ACHN (cell line): Measurements from ENCODE around the gene WDR26.
"Not testable (repeated sequence)": the region's sequence is repeated elsewhere in the genome, so short reads cannot be mapped to it uniquely, and the experiment has no call there.

ENCODE experiments used
- DNase-seq: peaks from one replicate; pipeline ENCODE4 v3.0.0-alpha.2; 2015
- in situ Hi-C: cut with HindIII; loops from 2 replicates; pipeline ENCODE4 v1.10.0; 2017; ENCODE audit warnings: low sequenced_read_pairs, low pct_ligation_motif_present, low pct_unique_long_range_greater_than_20kb

WDR26 gene

DNA sequence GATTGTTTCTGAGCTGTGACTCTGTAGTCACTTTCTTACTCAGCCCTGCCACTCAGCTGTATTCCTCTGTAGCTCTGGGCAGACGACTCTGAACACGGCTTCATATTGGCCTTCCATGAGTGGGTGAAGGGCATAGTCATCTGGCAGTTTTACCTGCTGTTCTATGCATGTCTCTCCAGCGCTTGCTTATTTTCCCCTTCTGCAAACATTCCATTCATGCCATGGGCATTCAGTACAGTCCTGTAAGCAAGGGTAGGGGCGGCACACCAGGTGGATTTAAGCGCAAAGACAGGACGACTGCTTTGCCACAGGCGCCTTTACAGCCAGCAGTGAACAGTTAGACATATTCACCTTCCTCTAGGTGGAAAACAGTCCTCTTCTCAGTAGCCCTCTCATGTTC lies 4.4 kb upstream of the WDR26 start:
- DNase-seq, result no peak
- in situ Hi-C loops, result no loop called here

DNA sequence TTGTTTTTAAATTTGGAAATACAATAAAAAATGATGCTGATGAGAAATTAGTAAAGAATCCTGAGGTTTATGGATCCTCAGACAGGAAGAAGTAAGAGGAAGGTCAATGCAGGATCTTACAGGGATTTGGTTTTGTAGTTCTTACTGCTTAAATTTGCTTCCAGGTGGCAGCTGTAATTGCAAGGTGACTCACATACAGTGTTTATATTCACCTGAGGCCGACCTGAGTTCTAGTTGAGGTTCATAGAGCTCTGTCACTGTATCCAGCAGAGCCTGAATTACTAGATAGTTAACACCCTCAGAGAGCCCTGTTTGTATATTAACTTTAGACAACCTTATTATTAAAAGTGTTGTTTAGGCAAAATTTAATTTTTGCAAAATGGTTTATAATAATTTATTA lies 1.4 kb upstream of the WDR26 start:
- in situ Hi-C loops, result no loop called here
- DNase-seq, result no peak

DNA sequence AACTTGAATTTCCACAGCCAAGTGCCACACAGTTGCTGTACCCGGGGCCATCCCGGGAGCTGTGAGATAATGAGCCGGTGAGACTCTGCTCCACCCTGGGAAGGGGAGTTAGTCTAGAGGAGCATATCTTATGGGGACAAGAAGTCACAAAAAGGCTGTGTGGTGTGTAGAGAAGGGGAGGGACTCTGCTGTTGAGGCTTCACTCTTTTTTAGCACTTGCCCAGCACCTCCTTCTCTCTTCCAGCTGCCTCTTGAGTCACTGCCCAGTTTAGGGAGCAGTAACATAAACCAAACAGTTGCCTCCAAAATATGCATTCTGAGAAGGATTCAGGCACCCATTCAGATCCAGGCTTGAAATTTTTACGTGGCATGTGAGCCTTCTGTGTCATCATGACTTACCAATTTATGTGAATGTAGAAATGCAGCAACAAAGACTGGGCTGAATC lies 744 bp upstream of the WDR26 start:
- in situ Hi-C loops, result no loop called here
- DNase-seq, result peak; percentile 34

DNA sequence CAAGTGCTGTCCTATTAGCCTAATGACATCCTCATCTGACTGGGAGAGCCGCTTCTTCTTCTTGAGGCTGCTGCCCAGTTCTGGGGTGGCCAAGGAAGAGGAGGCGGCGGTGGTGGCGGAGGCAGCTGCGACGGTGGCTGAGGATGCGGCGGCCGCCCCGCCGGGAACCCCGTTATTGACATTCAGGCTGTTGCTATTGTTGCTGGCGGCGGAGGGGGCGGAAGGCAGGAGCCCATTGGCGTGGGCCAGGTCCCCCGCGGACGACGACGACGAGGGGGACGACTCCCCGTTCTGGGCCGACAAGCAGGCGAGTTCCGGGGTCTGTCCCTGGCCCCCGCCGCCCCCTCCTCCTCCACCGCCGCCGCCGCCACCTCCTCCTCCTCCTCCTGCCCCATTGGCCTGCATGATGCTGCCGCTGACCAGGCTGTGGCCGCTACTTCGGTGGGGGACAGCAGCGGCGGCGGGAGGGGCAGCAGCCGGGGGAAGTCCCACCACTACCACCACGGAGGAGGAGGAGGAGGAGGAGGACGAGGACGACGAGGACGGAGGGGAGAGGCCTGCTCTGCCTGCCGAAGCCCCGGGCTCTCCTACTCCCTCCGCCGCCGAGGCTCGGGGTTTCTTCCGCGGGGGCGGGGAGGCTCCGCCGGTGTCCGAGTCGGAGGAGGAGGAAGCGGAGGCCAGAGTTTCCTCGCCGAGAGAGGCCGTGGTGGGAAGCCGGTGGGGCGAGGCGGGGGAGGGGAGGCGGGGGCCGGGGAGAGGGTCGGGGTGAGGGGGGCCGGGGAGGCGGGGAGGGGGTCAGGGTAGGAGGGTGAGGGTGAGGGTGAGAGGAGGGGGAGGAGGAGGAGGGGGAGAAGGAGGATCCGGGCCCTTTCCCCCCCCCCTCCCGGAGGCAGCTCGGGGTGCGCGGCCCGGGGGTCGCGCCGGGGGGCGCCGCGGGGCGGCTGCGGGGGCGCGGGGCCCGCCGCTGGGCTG lies 610 bp downstream of the WDR26 start:
- in situ Hi-C loops, result no loop called here
- peak; percentile 34 for DNase-seq

DNA sequence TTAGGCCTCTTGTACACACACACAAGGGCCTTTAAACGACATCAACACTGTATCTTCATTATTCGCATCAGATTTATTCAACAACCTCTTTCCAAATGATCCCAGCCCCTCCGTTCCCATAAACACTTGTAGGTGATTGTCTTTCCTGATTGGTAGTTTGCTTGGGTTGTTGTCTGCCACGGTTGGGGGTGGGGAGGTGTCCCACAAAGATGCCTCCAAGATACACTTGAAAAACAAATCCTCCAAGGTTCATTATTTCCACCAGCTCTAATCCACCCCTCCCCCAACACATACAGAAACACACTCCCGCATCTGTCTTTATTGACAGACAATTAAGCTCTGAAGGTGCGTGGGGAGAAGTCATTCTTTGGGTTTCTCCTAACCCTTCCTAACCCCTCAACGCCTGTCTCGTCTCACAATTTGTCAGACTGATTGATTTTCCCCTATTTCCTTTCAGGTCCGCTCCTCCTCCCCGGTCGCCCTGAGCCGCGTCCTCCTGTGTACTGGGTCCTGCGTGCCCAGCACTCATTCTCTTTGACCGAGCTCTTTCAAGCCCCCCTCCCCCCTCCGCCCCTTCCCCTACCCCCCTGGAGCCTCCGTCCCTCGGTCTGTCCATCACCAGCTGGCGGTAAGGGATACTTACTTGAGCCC lies 1.4 kb downstream of the WDR26 start:
- DNase-seq, result no peak
- in situ Hi-C loops, result no loop called here

DNA sequence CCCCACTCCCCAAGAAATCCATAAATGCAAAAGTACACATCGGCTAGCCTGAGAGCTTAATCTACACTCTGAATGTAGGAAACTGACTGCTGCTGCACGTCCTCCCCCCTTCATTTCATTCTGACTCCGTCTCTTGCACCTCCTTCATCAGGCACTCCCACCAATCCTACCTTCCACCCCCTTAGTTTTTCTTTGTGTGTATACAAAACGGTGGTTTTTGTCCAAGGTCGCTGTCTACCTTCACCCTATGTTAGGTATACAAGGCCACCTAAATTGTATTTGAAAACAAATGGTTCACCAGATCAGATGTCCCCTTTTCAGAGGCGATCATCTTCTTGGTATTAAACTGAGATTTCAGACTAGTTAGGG lies 1.9 kb downstream of the WDR26 start:
- DNase-seq, result no peak
- in situ Hi-C loops, result no loop called here

DNA sequence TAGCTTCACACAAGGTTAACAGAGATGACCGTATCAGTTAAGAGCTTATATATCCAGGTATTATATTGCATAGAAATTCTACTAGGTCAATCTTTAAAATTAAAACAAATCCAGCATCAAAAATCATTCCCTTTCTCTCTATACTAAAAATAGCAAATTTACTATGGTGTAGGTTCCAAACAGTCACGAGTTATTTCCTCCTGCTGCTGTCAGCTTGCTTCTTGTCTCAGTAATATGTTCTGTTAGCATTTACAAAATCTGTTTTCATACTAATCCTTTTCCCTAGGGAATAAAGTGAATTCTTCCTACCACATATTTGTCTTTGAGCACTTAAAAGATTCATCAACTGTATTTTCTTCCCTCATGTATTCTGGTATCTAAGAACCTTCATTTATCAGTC lies 2.5 kb downstream of the WDR26 start:
- DNase-seq, result no peak
- in situ Hi-C loops, result no loop called here

DNA sequence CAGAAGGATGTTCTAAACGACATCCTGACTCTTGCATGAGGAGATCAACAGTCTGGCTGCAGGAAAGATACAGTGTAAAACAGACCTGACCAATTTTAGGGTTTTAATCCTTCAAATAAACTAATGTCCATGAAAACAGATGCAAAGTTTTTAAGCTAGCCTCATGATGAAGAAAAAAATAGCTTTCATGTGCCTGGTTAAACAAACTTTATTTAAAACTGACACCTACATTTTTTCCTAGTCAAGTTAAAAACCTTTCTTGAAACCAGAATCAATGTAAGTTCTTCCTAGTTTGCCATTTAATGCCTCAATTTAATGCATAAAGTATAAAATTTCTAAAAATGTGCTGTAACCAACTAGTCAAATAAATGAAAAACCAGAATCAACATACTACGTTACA lies 2.9 kb downstream of the WDR26 start:
- in situ Hi-C loops, result no loop called here
- DNase-seq, result no peak

DNA sequence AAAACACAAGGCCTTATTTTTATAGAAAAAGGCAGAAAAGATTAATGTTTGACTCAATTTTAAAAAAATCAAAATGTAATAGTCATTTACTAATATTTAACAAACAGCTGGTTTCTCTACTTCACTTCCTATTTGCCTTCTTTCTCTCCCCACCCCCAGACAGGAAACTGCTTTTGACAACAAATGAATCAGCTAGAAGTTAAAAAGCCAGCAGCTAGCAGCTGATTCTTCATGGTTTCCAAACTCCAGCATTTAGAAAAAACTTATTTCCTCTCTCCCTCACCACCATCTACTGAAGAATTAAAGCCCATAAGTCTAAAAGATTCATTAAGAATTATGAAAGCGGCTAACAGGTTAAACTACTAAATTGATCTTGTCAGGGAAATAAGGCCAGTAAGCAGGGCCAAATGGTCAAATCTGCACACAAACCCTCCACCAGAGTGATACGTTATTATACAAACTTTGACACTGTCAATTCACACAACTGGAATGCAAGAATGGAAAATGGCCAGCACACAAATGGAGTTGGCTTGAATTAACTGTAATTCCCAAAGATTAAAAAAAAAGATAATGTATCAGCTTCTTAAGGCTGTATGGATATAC lies 4.0 kb downstream of the WDR26 start:
- in situ Hi-C loops, result no loop called here
- peak; percentile 81 for DNase-seq

DNA sequence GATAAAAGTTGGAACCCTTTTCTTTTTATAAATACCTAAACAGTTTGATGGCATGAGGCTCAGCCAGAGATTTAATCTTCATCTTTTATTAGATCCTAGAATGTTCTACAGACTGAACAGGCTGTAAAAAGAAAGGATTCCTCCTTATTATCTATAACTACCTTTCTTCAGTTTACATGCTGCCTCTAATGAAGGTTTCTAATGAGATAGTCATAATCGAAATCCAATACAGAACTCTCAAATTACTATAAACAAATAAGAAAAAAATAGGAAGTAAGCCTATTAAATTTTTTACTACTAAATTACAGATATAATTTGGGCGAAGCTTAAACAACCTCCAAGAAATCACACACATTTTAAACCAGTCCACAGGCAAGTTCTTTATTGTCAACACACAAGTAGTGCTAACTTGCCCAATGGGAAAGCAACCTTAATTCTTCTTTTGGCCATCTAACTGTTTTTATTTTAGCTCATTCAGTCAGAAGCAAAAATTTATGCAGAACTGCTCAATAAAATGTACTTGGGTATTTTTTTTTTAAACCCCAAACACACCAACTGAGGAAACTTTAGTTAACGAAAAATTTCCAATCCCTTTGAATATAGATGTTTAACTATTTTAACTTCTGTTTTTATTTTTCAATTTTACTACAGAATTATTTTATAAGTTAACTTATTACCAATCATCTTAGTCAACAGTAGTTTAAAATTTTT lies 4.8 kb downstream of the WDR26 start:
- no peak for DNase-seq
- in situ Hi-C loops, result no loop called here

DNA sequence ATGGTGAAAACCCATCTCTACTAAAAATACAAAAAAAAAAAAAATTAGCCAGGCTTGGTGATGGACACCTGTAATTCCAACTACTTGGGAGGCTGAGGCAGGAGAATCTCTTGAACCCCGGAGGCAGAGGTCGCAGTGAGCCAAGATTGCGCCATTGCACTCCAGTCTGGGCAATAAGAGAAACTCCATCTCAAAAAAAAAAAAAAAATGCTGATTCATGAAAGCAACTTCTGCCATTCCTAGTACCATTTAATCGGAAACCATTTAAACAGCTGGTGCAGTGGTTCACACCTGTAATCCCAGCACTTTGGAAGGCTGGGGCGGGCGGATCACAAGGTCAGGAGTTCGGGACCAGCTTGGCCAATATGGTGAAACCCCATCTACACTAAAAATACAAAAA lies 5.9 kb downstream of the WDR26 start:
- DNase-seq, in situ Hi-C loops: not testable (repeated sequence)

DNA sequence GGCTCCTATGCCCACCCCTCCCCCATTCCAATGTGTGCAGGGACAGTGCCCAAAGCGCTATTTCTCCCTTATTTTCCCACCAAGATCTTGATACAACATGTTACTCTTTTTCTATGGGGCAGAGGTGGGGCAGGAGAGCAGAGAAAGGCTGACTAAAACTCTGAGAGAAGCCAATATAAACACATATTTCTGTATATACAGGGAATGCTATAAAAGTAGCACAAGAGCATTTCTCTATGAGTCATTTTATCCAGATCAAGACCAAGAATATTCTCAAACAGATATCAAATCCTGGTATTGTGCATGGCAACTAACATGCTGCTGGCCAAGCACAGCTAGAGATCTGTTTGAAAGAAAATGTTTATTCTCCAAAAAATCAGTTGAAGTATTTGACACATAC lies 7.3 kb downstream of the WDR26 start:
- in situ Hi-C loops, result no loop called here
- no peak for DNase-seq

DNA sequence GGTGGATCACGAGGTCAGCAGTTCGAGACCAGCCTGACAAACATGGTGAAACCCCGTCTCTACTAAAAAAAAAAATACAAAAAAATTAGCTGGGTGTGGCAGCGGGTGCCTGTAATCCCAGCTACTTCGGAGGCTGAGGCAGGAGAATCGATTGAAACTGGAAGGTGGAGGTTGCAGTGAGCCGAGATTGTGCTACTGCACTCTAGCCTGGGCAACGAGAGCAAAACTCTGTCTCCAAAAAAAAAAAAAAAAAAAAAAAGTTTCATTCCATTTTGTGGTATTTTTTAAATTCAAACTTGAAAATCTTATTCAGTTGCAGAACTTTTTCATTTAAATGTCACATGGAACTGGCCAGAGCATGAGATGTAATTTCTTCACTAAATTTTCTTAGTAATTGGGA lies 7.7 kb downstream of the WDR26 start:
- DNase-seq, in situ Hi-C loops: not testable (repeated sequence)

DNA sequence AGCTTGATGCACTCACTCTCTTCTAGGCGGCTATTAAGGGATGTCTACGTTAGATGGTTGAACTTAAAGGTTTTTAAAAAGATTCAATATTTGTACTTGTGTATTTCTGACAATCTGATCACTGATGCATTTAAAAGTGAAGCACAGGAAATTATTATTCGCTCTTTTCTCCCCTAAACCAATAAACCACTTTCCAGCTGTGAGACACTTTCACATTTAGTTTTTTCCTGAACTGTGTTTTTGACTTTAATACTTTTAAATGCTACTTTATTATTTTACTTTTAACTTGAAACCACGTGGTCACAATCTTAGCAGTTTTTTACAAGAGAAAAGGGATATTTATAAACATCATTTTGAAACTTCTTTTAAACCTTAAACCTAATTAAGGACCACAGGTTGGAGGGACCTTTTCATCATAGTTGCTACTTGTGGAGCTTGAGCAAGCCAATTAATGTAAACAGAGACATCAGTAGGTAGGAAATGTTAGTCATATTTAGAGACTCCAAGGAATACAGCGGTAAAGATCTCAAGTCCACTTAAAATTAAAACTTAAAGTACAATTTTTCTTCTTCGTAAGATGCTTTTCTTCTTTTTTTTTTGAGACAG lies 9.2 kb downstream of the WDR26 start:
- in situ Hi-C loops, result no loop called here
- no peak for DNase-seq

DNA sequence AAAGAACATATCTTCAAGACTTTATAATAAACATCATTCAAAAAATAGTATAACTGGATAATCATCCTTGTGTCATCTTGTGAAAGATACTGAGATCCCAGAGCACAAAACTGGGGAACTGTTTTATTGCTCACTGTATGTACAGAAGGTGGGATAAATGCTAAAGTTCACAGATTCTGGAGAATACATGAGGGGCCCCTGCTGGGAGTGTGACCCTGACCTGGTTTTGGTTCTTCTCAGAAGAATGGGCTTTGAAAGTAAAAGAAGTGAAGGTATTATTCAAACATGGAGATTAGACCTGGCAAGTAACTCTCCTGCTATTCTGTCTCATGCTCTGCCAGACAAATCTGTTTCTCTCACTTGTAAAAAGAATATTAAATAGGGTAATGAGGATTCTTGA lies 14.5 kb downstream of the WDR26 start:
- in situ Hi-C loops, result no loop called here
- DNase-seq, result no peak

DNA sequence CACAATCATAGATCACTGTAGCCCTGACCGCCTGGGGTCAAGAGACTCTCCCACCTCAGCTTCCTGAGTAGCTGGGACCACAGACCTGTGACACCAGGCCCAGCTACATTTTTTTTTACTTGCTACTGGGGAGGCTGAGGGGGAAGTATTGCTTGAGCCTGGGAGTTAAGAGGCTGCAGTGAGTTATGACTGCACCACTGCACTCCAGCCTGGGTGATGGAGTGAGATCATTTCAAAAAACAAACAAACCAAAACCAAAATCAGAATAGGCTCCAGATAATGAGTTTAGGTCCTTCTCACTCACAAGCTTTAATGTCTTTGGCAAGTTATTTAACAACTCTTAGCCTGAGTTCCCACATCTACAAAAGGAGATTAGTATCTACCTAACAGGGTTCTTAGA lies 22.8 kb downstream of the WDR26 start:
- in situ Hi-C loops, result no loop called here
- DNase-seq, result no peak

DNA sequence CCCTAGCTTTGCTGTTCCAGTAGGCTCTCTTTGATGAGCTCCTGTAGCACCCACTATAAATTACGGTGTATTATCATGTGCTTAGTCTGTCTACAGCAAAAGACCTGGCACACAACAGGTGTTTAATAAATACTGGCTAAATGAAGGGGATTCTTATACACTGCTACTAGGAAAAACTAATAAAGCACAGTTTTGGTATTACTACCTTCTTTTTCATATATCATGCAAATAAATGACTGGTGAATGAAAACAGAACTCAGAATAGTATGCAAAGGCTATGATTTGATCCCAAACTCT lies 26.4 kb downstream of the WDR26 start:
- no peak for DNase-seq
- in situ Hi-C loops, result no loop called here

DNA sequence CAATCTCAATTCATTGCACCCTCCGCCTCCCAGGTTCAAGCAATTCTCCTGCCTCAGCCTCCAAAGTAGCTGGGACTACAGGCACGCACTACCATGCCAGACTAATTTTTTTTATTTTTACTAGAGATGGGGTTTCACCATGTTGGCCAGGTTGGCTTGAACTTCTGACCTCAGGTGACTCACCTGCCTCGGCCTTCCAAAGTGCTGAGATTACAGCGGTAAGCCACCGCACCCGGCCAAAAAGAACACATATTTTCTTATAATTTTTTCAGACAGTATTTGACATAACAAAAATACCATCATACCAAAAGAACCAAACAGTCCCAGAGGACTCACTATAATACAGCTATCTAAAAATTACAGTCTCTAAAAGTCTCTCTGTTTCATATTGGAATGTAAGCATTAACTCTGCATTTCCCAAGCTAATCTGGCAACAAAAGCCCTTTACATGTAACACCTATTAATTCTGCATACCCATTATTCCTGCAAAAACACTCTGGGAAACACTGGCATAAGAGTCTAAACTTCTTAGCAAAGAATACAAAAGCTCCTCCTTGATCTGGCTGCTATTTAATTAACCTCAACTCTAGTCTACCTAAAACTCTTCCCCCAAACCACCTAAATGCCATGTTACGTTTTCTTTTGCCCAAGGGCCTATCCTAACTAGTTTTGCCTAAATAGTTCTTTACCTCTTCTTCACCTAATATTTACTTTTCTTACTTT lies 26.9 kb downstream of the WDR26 start:
- no peak for DNase-seq
- in situ Hi-C loops, result no loop called here
